Adipocyte (in vitro differentiated cells): ENCODE results near the gene GPA33.
A peak's percentile ranks its signal among the peaks of the same experiment; 100 is the strongest.
"Not testable (repeated sequence)": the region's sequence is repeated elsewhere in the genome, so short reads cannot be mapped to it uniquely, and the experiment has no call there.

Source experiments
- DNase-seq: peaks from one replicate; pipeline ENCODE4 v3.0.0-alpha.2; 2015; ENCODE audit warnings: low read depth
- H3K27me3 ChIP-seq: replicated peaks from 2 replicates; pipeline ENCODE4 v1.7.0; 2013; ENCODE audit warnings: mild to moderate bottlenecking, low read length, moderate library complexity; ENCODE audit not compliant: control insufficient read depth, insufficient read depth
- H3K36me3 ChIP-seq: 2 replicates; pipeline ENCODE4 v1.7.0; 2013; ENCODE audit warnings: low read length, mild to moderate bottlenecking, moderate library complexity; ENCODE audit not compliant: control insufficient read depth, insufficient read depth, severe bottlenecking
- H3K4me1 ChIP-seq: 2 replicates; pipeline ENCODE4 v1.7.0; 2013; ENCODE audit warnings: mild to moderate bottlenecking, low read length, moderate library complexity; ENCODE audit not compliant: control insufficient read depth, insufficient read depth
- H3K4me3 ChIP-seq: 2 replicates; pipeline ENCODE4 v1.7.0; 2013; ENCODE audit warnings: mild to moderate bottlenecking, low read length, moderate library complexity
- H3K9ac ChIP-seq: 2 replicates; pipeline ENCODE4 v1.7.0; 2013; ENCODE audit warnings: mild to moderate bottlenecking, low read length, moderate library complexity
- H3K9me3 ChIP-seq: 2 replicates; pipeline ENCODE4 v1.7.0; 2013; ENCODE audit warnings: mild to moderate bottlenecking, low read length, moderate library complexity; ENCODE audit not compliant: control insufficient read depth

Gene GPA33

DNA sequence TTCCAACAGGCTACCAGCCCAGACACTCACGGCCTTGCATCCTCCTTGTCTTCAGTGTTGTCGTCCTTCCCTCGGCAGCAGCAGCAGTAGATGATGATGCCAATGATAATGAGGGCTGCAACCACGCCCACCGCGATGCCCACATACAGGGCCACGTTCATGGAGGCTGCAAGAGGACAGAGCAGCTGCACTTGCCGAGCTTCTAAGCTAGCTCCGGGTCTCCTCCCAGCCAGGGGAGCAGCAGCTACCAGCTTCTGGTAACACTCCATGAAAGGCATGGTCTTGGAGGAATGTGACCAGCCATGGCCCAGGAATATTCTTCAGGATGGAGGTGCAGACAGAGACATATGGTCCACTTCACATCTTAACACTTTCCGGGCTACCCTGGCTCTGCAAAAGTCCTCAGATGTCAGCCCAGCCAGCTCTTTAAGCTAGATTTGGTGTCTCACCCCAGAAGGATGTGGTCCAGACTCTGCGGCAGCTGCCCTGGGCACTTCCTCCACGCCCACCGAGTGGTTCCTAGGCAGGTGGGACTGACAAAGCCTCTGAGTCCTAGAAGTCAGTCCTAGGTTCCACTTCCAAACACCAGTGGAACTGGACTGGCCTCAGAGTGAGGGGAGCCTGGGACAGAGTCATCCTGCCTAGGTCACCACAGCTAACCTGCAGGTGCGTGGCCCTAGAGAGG is 35.1 kb downstream of the GPA33 start:
- Histone ChIP-seq H3K9me3 (no peaks in the 10 kb centered on the region), H3K9ac (no peak overlapping the region), H3K4me1 (peaks cover 3% of the 10 kb centered on the region), H3K4me3 (no peak overlapping the region), H3K36me3 (no peaks in the 10 kb centered on the region), H3K27me3 (peaks cover 33% of the 10 kb centered on the region)
- no peak for DNase-seq

DNA sequence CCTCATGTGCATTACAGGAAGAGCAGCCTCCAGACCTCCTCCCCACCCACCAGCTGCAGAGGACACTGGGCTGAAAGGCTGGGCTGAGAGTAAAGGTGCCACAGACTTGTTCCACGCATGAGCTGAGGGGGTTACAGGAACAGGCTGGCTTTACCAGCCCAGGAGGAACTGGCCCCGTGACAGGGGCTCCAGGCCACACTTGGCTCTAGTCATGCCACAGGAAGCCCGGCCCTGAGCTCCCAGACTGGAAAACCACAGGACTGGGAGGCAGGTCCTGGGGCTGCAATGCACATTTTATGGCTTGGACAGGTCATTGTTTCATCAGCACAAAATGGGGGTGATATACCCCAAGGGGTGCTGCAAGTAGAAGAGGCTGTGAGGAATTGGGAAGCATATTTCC is 35.6 kb downstream of the GPA33 start:
- Histone ChIP-seq H3K9me3 (no peaks in the 10 kb centered on the region), H3K27me3 (peaks cover 33% of the 10 kb centered on the region), H3K36me3 (no peaks in the 10 kb centered on the region), H3K4me3 (no peak overlapping the region), H3K4me1 (peaks cover 3% of the 10 kb centered on the region), H3K9ac (no peak overlapping the region)
- no peak for DNase-seq

DNA sequence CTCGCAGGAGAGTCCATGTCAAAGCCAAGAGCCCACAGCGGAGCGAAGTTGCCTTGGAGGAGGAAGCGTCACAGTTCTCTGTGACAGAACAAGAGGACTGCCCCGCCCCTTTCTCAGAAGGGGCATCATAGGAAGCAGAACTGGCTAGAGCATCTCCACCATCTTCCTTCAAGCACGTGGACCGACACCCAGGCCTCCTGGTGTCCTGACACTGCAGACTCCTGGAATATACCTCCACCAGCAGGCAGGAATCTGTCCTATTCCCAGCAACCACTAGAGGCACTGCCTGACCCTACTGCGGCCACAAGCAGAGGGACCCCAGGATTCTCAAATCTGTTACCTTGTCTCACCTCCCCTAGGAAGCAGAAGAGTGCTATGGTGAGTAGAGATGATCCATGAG is 37.8 kb downstream of the GPA33 start:
- H3K9ac ChIP-seq, result no peak overlapping the region
- no peak for DNase-seq

DNA sequence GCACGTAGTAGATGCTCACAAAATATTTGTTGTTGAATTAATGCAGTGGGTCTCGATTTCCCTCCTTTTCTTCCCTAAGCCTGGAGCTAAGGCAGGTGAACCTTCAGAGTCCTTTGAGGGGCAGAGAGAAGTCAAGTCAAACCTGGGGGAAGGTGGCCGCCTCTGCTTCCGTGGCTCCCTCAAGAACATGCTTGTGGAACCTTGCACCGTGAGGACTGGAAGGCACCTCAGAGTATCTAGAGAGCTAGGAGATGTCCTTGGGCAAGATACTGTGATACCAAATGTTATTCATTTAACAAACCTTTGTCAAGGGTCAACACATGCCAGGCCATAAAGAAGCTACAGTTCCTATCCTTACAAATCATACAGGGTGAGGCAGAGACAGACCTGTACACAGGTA is 38.3 kb downstream of the GPA33 start:
- H3K4me1 ChIP-seq, result no peaks in the 10 kb centered on the region
- DNase-seq, result no peak
- no peak overlapping the region for H3K4me3 ChIP-seq
- no peak overlapping the region for H3K9ac ChIP-seq
- H3K27me3 ChIP-seq, result peaks cover 33% of the 10 kb centered on the region
- H3K36me3 ChIP-seq, result no peaks in the 10 kb centered on the region
- peaks cover 4% of the 10 kb centered on the region for H3K9me3 ChIP-seq

More for the DNA sequence above, 37.8 kb downstream of the GPA33 start:
- peaks cover 33% of the 10 kb centered on the region for H3K27me3 ChIP-seq
- H3K36me3 ChIP-seq, result no peaks in the 10 kb centered on the region
- peaks cover 4% of the 10 kb centered on the region for H3K9me3 ChIP-seq
- H3K4me3 ChIP-seq, result no peak overlapping the region
- no peaks in the 10 kb centered on the region for H3K4me1 ChIP-seq

DNA sequence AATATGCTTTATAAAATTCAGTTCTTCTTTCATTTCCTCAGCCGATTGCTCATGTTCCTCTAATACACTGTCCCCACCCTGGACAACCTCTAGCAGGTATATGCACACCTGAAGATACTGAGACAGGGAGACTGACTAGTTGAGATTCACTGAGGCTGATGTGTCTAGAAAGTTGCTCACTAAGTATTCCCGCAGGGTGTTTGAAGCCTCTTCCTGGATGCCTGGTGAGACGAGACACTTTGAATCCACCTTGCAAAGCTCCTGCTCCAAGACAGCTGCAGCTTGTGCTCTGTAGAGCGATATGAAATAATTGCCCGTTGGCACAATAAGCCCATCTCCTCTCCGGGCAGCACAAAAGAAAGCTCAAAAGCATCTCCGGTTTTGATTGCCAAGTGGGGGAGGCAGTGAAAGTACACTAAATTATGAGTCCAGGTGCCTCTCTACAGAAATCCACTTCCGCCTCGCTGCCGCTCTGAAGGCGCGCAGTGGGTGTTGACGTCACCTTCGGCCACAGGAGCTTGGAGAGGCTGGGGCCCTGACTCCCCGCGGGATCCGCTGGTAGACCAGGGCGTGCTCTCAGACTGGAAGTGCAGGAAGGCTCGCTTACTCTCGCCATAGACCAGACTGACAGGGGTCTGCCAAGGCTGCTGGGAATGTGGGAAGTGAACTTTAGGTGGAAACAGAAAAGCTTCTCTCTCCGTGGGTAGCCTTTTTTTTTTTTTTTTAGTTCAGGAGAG is 46.3 kb downstream of the GPA33 start:
- Histone ChIP-seq H3K9ac (no peak overlapping the region), H3K9me3 (peaks cover 4% of the 10 kb centered on the region), H3K27me3 (peaks cover 17% of the 10 kb centered on the region), H3K36me3 (no peaks in the 10 kb centered on the region), H3K4me1 (peaks cover 5% of the 10 kb centered on the region), H3K4me3 (peak overlapping the region; percentile 60)
- no peak for DNase-seq

DNA sequence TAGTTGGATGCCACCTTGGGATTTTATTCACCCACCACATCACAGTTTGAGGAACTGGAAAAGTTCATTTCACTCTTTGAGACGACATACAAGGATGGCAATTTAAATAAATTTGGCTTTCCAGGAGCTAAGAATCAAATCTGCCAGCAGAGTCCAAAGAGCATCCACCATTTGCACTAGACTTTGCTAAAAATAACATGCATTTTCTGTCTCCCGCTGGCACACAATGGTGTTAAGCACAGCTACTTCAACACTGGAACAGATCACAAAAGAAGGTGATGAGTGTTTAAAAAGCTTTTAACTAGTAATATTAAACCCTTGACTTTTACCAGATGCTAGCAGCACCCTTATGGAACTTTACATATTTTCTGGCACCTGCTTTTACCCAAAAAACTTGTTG is 56.5 kb downstream of the GPA33 start:
- Histone ChIP-seq H3K27me3 (no peaks in the 10 kb centered on the region), H3K4me3 (no peak overlapping the region), H3K9me3 (no peaks in the 10 kb centered on the region), H3K9ac (no peak overlapping the region), H3K36me3 (no peaks in the 10 kb centered on the region), H3K4me1 (no peaks in the 10 kb centered on the region)
- no peak for DNase-seq

DNA sequence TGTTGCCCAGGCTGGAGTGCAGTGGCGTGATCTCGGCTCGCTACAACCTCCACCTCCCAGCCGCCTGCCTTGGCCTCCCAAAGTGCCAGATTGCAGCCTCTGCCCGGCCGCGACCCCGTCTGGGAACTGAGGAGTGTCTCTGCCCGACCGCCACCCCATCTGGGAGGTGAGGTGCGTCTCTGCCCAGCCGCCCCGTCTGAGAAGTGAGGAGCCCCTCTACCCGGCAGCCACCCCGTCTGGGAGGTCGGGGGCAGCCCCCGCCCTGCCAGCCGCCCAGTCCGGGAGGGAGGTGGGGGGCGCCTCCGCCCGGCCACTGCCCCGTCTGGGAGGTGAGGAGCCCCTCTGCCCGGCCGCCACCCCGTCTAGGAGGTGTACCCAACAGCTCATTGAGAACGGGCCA is 60.6 kb downstream of the GPA33 start:
- H3K27me3 ChIP-seq, H3K9ac ChIP-seq, DNase-seq, H3K9me3 ChIP-seq, H3K4me1 ChIP-seq, H3K36me3 ChIP-seq, H3K4me3 ChIP-seq: not testable (repeated sequence)

DNA sequence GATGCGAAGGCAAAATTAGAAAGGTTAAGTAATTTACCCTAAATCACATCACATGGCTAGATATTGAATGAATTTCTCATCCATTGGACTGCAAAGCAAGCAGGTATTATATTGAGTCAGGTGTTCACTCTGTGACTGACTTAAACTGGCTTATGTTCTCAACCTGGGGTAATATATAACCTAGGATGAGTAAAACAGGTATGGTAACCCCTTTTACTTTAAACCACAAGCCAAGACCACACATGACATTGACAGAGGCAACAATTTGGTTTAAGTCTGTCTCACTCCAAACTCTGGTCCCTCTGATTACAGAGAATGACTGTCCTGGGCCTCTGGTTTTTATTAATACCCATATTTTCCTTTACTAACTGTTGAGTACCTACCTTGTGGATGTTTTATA is 67.8 kb downstream of the GPA33 start:
- Histone ChIP-seq H3K9me3 (no peaks in the 10 kb centered on the region), H3K9ac (no peak overlapping the region), H3K4me3 (no peak overlapping the region), H3K27me3 (no peaks in the 10 kb centered on the region), H3K4me1 (no peaks in the 10 kb centered on the region), H3K36me3 (no peaks in the 10 kb centered on the region)
- no peak for DNase-seq

DNA sequence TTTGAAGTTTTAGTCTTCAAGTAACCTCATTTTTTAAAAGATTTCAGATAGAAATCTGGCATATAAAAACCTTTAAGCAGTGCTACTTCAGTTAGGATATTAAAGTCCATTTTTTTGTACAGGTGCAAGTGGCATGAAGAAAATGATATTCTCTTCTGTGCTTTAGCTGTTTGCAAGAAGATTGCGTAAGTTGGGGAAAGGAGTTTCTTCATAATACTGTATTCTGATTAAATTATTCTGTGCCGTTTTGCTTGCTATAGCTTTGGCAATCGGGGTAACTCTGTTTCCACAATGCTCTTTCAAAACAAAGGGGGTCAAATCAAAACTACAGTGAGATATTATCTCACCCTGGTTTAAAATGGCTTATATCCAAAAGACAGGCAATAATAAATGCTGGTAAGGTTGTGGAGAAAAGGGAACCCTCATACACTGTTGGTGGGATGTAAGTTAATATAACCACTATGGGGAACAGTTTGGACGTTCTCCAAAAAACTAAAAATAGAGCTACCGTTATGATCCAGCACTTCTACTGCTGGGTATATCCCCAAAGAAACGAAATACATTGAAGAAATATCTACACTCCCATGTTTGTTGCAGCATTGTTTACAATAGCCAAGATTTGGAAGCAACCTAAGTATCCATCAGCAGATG is 74.0 kb downstream of the GPA33 start:
- DNase-seq, result peak; percentile 3
- peaks cover 9% of the 10 kb centered on the region for H3K27me3 ChIP-seq
- no peaks in the 10 kb centered on the region for H3K9me3 ChIP-seq
- H3K9ac ChIP-seq, result no peak overlapping the region
- H3K4me3 ChIP-seq, result no peak overlapping the region
- H3K36me3 ChIP-seq, result no peaks in the 10 kb centered on the region
- H3K4me1 ChIP-seq, result peaks cover 2% of the 10 kb centered on the region

DNA sequence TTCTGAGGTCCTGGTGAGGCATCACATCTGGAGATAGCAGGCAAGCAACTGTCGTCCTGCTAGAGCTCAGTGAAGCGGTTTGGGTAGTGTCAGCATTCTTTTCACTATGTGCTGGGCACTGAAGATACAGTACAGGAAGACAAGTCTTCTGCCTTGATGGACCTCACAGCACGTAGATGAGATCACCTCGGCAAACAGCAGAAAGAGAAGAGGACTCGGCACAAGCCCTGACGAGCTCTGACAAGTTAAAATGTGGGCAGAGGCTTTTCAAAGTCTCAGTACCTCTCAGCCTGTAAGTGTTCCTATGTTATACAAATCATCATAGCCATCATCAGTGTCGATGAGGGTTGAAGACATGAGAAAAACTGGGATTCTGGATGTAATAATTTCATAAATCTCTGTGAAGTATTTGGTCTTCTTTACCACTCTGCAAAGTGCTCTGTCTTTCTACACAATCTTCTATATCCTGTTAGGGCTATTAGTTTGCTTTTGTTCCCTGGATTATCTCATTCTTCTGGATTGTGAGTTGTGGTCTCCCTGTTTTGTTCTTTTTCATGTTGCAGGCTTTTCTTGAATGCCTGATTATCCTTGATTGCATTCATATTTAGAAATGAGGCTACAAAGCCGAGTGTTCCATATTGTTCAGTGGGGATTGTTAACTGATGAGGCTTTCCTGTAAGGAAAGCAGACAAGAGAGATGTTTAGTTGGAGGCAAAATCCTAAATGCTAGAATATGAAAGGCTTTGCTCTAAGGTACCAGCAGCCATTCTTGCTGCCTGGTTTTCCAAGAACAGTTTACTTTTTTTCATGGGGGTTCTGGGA is 76.9 kb downstream of the GPA33 start:
- Histone ChIP-seq H3K9me3 (no peaks in the 10 kb centered on the region), H3K4me3 (no peak overlapping the region), H3K4me1 (peaks cover 5% of the 10 kb centered on the region), H3K9ac (no peak overlapping the region), H3K27me3 (peaks cover 9% of the 10 kb centered on the region), H3K36me3 (no peaks in the 10 kb centered on the region)
- no peak for DNase-seq

DNA sequence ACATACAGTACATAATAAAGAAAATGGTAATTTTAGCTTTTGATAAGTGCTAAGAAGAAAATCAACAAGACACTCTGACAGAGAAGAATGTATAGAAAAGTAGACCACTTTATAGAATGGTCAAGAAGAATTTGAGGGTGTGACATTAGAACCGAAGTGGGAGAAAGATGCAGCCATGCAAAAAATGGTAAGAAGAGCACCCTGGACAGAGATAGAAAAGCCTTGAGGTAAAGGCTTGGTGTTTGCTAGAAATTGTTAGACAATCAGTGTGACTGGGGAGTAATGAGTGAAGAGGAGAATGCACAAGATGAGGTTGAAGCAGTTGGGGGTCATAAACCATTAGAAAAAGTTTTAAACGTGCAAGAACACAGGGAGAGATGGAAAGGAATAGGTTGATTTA is 77.6 kb downstream of the GPA33 start:
- DNase-seq, result no peak
- no peaks in the 10 kb centered on the region for H3K9me3 ChIP-seq
- H3K4me1 ChIP-seq, result peaks cover 5% of the 10 kb centered on the region
- peaks cover 9% of the 10 kb centered on the region for H3K27me3 ChIP-seq
- H3K4me3 ChIP-seq, result no peak overlapping the region
- H3K36me3 ChIP-seq, result no peaks in the 10 kb centered on the region
- no peak overlapping the region for H3K9ac ChIP-seq
